GM21619 (cell line): ENCODE results near the gene AP2S1.
"Not testable (repeated sequence)": the region's sequence is repeated elsewhere in the genome, so short reads cannot be mapped to it uniquely, and the experiment has no call there.

Source experiments
- ATAC-seq: cut with Tn5 transposase; IDR thresholded peaks from one replicate; pipeline ENCODE4 v1.9.1; 2021; ENCODE audit not compliant: unreplicated experiment

AP2S1 gene

DNA sequence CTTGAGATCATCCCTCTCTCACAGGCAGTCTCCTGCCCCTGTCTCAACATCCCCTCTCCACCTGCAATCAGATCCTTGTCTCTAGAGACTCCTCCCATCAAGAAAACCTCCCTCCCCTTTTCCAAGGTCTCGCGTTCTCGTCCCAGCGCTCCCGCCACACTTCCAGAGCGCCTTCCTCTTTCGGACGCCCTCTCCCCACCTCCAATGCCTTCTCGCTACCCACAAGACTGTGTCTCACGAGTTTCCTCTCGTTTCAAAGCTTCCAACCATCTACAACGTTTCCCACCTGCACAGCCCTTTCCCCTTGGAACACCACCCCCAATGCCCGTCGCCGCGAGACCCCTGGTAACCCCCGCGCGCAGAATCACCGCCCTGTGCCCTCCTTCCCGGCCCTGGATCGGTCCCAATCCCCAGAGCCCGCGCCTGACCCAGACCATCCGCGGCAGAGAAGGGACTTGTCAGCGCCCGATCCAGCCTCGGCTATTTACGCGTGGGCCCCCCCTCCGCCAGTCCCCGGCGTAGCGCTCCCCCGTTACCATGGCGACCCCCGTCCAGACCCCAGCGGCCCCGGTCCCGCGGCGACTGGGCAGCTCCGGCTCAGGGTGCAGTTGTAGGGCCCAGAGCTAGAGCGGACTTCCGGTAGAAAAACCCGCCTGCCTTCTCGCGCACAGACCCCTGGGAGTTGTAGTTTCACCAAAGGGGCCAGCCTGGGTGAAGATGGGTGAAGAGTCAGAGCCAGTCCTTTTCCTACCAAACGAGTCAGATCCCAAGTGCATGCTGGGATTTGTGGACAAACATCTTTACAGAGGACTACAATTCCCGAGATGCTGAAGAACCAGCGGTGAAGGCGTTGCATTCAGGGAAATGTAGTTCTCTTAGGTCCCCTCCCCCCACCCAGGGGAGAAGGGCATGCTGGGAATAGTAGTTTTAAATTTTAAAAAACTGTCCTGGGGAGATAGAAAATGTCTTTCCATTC is at the start of gene AP2S1:
Gene AP2S1, minus strand, starts transcription at position 619 of the 976 bp plus-strand sequence. Its CDS starts 80 bp downstream, at position 539.
- ATAC-seq = peak; percentile 86

DNA sequence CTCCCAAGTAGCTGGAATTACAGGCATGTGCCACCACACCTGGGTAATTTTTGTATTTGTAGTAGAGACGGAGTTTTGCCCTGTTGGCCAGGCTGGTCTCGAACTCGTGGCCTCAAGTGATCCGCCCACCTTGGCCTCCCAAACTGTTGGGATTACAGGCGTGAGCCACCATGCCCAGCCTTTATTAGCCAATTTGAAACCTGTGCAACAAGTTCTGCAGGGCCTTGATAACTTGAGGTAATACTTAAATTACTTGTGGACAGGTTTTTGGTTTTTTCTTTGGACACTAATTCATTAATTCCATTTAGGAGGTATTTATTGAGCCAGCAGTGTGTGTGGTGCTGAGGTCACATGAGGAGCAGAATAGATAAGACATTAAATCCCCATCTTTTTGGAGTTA is 49.7 kb upstream of the AP2S1 start:
- no peak for ATAC-seq

DNA sequence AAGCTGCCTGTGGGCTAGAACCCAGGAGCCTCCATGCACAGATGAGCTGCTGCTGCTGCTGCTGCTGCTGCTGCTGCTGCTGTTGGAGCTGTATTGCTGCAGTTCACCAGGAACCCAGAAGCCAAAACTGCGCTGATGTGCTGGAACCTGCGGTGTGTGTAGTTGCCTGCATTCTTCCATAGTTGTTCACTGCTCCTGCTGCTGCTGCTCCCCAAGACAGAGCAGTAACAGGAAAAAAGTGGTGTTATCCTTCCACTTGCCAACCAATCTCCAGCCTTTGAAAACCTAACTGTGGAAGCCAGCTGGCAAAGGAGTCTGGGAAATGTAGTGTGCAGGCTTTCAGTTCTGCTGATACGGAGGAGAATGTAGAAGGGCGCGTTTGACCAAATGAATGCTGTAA is 48.1 kb upstream of the AP2S1 start:
- ATAC-seq = no peak

DNA sequence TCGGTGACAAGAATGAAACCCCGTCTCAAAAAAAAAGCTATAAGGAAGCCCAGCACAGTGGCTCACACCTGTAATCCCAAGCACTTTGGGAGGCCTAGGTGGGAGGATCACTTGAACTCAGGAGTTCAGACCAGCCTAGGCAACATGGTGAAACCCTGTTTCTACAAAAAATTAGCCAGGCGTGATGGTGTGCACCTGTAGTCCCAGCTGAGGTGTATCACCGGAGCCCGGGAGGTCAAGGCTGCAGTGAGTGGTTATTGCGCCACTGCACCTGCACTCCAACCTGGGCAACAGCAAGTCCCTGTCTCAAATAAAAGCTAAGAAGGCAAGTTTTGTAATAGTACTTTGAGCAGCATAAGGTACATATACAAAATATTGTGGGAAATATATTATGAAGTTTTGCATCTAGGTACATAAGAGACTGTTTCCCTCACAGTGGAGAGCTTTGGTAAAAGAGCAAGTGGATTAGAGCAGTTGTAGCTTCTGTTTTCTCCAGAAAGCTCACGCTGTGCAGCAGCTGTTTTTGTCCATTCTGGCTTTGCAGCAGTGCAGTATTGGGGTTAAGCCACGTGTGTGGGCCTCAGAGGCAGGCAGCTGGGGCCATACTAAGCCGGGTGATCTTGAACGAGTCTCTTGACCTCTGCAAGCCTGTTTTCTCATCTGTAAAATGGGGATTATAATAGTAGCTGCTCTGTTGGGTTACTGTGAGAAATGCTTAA is 45.6 kb upstream of the AP2S1 start:
- ATAC-seq = no peak

DNA sequence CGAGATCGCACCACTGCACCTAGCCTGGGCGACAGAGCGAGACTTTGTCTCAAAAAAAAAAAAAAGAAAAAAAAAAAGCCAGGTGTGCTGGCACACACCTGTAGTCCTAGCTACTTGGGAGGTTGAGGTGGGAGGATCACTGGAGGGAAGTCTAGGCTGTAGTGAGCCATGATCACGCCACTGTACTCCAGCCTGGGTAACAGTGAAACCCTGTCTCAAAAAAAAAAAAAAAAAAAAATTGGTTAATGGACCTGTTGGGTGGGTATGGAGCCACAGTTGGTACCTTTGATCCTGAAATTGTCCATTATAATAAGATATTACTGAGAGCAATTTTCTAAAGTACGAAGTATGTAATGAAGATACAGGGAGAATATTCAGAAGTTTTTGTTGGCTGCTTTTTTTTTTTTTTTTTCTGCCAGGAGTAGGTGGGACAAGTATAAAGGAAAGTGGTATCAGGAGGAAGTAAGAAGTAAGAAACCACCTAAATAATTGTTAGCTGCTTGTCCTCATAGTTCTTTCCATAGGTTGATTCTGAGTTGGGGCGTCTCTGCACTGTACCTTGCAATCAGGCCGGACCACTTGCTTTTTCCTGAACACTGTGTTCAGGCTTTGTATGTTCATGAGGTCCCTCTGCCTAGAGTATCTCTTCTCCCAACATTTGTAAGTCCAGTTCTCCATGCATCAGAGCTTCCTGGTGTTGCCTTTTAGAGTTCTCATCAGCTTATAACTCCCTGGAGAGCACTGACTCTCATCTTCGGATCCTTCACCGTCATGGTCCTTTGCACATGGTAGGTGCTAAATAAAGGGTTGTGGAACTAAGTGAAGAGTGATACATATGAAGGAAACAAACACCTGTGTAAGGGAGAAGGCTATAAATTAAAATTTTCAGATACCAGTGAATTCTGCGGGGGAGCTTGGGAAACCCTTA is 41.9 kb upstream of the AP2S1 start:
- no peak for ATAC-seq

DNA sequence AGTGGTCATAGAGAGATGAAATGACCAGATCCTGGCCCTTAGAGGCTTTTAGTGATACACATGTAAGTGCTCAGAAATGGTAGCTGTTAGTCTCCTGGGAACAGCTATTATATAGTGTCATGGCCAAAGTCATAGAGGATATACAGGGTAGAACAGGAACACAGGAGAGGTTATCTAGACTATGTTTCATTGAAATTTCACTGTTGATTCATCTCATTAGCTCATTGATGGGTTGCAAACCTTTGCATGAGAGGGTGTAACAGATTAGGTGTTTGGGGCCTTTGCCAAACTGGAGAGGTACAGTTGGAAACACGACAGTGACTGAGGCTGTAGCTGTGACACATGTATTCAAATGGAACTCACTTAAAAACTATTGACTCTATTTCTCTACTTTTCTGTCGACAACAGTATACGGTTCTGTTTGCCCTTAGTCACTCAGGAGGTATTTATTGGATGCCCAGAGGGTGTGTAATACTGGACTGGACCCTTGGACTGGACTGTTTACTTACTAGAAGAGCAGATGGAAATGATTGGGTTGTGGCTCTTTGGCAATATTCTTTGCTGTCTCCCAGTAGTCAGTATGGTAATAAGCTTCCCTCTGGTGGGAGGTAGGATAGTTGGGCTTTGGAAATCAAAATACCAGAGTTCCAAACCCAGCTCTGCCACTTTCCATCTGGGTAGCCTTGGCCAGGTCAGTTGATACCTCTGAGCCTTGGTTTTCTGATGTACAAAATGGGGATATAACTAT is 40.0 kb upstream of the AP2S1 start:
- no peak for ATAC-seq

DNA sequence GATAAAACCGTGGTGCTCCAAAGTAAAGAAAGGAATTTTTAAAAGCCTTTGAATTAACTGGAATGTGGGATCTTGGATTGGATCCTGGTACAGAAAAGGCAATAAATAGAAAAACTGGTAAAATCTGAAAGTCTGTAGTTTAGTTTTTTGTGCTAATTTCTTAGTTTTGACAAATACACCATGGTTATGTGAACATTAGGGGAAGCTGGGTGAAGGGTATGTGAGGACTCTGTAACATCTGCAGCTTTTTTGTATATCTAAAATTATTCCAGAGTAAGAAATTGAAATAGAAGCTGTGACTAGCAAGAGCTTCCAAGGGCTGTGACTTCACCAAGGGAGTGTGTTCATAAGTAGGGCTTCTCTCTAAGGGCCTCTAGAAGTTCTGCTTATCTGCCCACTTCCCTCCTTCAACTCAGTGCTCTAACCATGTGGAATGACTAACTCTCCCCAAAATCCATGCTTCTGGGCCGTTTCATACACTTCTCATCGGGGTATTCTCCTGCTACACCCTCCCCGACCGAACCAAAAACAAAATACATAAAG is 36.7 kb upstream of the AP2S1 start:
- no peak for ATAC-seq

DNA sequence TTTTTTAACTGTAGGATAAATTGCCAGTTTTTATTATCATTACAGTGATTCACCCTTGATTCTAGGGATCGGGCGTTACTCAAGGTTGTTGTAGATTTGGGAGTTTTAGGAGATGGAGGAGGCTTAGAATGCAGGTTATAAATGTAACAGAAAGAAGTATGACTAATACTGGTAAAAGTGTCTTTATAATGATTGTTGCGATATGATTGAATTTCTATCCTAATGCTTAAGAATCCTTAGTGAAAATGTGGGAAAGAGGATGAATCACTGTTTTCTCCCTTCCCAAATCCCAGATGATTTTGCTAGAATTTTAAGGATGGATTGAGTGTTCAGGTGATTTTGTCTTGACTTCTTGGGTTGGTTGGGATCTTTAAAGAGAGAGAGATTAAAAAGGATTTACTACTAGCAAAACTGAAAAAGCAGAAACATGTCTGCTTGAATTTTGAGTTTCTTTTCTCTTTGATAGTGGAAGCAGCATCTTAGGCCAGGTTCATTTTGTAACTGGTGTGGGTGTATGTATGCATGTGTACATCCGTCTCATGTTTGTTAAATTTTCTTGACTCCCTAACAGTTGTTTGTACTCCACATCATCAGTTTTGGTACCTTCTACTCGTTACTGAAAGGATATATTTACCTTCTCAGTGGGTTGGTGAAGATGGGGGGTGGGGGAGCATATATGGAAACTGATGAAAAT is 36.0 kb upstream of the AP2S1 start:
- ATAC-seq = no peak

DNA sequence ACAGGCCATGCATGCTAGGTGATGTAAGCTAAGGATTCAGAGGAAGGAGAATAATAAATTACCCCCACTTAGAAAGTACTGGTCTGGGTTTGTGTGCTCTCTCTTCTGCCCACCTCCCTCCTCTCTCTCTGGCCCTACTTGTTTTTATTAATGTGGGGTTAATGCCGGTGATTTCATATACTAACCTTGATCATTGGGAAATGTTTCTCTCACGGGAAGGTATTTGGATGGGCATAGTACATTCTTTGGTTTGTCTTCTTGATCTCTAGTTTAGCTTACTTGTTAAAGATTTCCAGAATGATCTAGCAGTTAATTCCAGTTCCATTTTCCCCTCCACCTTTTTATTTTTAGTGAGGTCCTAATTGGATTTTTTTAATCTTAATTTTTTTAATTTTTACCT is 34.8 kb upstream of the AP2S1 start:
- ATAC-seq = no peak

DNA sequence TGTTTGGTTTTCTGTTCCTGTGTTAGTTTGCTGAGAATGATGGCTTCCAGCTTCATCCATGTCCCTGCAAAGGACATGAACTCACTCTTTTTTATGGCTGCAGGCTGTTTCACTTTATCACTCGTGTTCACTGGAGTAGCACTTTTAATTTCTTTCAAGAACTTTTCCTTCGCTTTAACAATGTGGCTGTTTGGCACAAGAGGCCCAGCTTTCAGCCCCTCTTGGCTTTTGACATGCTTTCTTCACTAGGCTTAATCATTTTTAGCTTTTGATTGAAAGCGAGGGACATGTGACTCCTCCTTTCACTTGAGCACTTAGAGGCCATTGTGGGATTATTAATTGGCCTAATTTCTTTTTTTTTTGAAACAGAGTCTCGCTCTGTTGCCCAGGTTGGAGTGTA is 32.1 kb upstream of the AP2S1 start:
- ATAC-seq = not testable (repeated sequence)

DNA sequence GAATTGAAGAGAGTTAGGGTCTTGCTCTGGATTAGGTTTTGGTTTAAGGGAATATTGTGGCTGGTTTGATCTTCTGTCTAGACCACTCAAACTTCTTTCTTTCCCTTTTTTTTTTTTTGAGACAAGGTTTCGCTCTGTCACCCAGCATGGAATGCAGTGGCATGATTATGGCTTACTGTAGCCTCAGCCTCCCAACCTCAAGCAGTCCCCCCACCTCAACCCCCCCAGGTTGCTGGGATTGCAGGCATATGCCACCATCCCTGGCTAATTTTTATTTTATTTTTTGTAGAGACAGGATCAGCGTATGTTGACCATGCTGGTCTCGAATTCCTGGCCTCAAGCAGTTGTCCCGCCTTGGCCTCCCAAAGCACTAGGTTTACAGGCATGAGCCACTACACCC is 31.4 kb upstream of the AP2S1 start:
- ATAC-seq = no peak

DNA sequence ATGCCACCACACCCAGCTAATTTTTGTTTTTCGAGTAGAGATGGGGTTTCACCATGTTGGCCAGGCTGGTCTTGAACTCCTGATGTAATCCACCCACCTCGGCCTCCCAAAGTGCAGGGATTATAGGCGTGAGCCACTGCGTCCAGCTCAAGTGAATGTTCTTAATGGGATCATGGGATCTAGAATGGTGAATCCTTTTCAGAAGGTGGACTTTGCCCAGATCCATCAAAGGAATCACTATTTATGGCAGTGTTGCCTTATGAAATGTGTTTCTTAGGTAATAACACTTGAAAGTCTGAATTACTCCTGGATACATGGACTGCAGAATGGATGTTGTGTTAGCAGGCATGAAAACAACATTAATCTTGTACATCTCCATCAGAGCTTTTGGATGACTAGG is 30.4 kb upstream of the AP2S1 start:
- no peak for ATAC-seq

DNA sequence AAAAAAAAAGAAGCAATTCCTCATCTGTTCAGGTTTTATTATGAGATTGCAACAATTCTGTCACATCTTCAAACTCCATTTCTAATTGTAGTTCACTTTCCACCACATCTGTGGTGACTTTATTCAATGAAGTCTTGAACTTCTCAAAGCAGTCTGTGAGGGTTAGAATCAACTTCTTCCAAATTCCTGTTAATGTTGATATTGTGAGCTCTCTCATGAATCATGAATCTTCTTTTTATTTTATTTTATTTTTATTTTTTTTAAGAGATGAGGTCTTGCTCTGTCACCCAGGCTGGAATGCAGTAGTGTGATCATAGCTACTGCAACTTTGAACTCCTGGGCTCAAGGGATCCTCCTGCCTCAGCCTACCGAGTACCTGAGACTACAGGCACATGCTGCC is 29.8 kb upstream of the AP2S1 start:
- ATAC-seq = no peak

DNA sequence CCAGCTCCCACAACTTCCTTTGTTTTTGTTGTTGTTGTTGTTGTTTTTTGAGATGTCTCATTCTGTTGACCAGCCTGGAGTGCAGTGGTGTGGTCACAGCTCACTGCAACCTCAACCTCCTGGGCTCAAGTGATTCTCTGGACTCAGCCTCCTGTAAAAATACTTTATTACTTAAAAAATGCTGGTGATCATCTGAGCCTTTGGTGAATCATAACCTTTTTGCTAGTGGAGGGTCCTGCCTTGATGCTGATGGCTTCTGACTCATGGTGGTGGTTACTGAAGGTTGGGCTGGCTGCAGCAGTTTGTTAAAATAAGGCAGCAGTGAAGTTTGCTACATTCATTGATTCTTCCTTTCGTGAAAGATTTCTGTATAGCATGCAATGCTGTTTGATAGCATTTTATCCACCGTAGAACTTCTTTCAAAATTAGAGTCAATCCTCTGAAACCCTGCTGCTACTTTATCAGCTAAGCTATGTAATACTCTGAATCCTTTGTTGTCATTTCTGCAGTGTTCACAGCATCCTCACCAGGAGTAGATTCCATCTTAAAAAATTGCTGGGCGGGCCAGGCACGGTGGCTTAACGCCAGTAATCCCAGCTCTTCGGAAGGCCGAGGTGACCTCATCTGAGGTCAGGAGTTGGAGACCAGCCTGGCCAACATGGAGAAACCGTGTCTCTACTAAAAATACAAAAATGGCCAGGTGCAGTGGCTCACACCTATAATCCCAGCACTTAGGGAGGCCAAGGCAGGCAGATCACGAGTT is 28.1 kb upstream of the AP2S1 start:
- no peak for ATAC-seq

DNA sequence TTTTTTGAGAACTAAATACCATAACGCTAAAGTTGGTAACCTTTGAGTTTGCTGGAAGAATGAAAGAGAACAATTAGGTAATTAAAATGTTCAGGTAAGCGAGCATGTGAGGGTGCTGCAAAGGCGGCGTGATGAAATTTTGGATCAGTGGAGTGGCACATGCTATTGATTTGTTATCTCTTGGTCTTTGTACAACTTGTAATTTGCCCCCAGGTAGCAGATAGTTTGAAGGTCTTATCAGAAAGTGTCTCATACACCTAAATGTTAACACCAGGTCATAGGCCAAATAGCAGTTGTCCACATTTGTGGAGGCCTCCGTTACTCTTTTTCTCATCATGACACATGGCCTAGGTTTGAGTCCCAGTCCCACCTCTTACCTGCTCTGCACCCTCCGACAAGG is 25.0 kb upstream of the AP2S1 start:
- ATAC-seq = no peak

DNA sequence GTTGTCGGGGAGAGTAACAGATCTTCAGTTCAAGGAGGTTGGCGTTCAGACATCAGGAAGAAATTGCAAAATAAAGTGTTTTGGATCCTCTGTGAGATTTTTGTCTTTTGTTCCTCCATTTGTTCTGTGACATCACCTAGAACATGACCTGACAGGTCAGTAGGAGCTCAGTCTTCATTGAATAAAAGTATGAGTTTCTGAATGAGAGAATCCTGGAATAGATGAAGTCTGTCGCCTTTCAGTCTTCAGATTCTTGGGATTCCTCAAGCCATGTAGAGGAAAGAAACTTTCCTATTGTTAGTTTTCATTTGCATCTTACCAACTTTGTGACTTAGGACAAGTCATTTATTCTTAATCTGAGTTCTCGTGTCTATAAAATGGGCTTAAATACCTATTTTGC is 24.6 kb upstream of the AP2S1 start:
- no peak for ATAC-seq

DNA sequence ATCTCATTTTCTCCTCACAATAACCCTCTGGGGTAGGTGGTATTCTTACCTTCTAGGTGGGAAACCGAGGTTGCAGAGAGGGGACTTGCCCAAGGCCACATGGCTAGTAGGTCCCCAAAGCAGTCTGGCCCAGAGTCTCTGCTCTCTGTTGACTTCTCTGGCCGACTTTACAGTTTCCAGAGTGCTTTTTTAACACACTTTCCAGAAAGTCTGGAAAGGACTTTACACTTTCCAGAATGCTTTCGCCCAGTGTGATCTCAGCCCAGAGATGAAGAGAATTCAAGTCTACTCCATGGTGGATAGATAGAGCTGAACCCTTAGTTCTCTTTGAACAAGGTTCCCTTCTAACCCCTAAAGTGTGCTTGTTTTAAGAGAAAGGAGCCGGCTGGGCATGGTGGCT is 22.3 kb upstream of the AP2S1 start:
- ATAC-seq = no peak

DNA sequence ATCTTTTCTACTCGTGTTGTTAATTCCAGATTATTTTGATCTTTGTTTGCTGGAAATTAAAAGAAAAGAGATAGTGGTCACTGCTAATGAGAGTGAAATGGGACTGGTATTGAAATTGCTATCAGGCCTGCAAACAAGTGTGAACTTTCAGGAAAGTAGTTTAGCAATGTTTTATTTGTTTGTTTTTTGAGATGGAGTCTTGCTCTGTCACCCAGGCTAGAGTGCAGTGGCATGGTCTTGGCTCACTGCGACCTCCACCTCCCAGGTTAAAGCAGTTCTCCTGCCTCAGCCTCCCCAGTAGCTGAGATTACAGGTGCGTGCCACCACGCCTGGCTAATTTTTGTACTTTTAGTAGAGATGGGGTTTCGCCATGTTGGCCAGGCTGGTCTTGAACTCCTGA is 20.5 kb upstream of the AP2S1 start:
- not testable (repeated sequence) for ATAC-seq
